ENCODE measurements around the gene WNK3. TPM values are rescaled to one million over a fixed set of nuclear protein-coding genes. Genes with fewer than 3 reads are reported as not detected.

The WNK3 gene
- polyA plus RNA-seq, 1 donor (not counting 4 experiments of a cell fraction or from before 2014, with no cell fraction given) = 0.26 TPM

DNA sequence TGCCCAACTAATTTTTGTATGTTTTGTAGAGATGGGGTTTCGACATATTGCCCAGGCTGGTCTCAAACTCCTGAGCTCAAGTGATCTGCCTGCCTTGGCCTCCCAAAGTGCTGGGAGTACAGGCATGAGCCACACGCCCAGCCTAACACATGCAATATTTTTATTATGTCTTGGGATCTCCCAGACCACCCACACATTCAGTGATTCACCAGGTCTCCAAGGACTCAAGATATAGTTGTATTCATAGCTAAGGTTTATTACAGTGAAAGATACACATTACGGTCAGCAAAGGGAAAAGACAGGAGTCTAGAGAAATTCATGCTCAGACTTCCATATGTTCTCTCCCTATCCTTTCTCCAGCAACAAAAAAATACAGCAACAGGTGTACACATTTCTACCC is 149.3 kb downstream of the WNK3 start:
- H3K9me3 ChIP-seq (ENCODE audit: control insufficient read depth, low read depth, low read length) = no peaks in the 10 kb centered on the region
- H3K4me3 ChIP-seq (ENCODE audit: control insufficient read depth in 2 of 3, extremely low read depth in 1 of 3, insufficient read depth in 2 of 3, low read depth in 1 of 3, low read length in 3 of 3) = no peak overlapping the region
- no peak overlapping the region for H3K9ac ChIP-seq (ENCODE audit: control insufficient read depth, extremely low read depth, insufficient read depth, low read length)
- H3K79me2 ChIP-seq (ENCODE audit: control insufficient read depth, insufficient read depth, low read length) = no peaks in the 10 kb centered on the region
- dilution Hi-C loops (cut with MboI; ENCODE audit: extremely low pct_ligation_motif_present, low sequenced_read_pairs) = no loop called here
- TF ChIP-seq, protein P1, sequence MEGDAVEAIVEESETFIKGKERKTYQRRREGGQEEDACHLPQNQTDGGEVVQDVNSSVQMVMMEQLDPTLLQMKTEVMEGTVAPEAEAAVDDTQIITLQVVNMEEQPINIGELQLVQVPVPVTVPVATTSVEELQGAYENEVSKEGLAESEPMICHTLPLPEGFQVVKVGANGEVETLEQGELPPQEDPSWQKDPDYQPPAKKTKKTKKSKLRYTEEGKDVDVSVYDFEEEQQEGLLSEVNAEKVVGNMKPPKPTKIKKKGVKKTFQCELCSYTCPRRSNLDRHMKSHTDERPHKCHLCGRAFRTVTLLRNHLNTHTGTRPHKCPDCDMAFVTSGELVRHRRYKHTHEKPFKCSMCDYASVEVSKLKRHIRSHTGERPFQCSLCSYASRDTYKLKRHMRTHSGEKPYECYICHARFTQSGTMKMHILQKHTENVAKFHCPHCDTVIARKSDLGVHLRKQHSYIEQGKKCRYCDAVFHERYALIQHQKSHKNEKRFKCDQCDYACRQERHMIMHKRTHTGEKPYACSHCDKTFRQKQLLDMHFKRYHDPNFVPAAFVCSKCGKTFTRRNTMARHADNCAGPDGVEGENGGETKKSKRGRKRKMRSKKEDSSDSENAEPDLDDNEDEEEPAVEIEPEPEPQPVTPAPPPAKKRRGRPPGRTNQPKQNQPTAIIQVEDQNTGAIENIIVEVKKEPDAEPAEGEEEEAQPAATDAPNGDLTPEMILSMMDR (optimal IDR thresholded peaks at IDR 0.05 in 1 of 3, IDR thresholded peaks at IDR 0.05 in 1 of 3, conservative IDR thresholded peaks at IDR 0.05 in 1 of 3; ENCODE audit: extremely low read depth in 1 of 3, insufficient read depth in 2 of 3, low read length in 3 of 3) = no peak
- no peak for TF ChIP-seq EZH2 (IDR thresholded peaks at IDR 0.05; ENCODE audit: low read length)
- no peak overlapping the region for H2AFZ ChIP-seq (ENCODE audit: control insufficient read depth, low read length)
- no peak for DNase-seq (ENCODE audit: low read depth, low spot score)
- no peaks in the 10 kb centered on the region for H3K4me1 ChIP-seq (ENCODE audit: control insufficient read depth, extremely low read depth, insufficient read depth, low read length)
- H3K9me1 ChIP-seq (ENCODE audit: control insufficient read depth, extremely low read depth, insufficient read depth, low read length) = no peaks in the 10 kb centered on the region
- no peaks in the 10 kb centered on the region for H3K27me3 ChIP-seq (ENCODE audit: control insufficient read depth, extremely low read depth, insufficient read depth, low read length)
- no peaks in the 10 kb centered on the region for H4K20me1 ChIP-seq (ENCODE audit: control insufficient read depth, extremely low read depth, insufficient read depth, low read length)
- no peak overlapping the region for H3K4me2 ChIP-seq (ENCODE audit: control insufficient read depth, extremely low read depth, insufficient read depth, low read depth, low read length)
- H3K27ac ChIP-seq (ENCODE audit: control insufficient read depth, insufficient read depth, low read length) = no peak overlapping the region
- H3K36me3 ChIP-seq (ENCODE audit: control insufficient read depth in 2 of 2, extremely low read depth in 1 of 2, insufficient read depth in 2 of 2, low read length in 2 of 2) = no peaks in the 10 kb centered on the region
- FAIRE-seq = no peak

DNA sequence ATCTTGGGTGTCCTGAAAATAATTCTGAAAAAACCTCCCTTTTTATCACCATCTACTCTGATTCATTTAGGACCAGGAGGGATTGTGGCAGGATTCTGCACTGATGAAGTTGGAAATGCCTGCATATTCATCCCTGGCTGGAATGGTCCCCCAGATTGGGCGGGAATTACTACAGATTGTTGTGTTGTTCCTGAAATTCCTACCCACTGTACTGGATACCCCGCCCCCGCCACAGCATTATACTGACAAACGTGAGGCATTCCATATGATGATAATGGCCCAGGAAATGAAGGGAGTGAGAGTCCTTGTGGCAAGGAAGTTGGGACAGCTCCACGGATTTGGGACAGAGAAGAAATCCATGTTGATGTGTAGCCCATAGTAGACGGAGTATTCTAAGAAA is 159.6 kb downstream of the WNK3 start:
- FAIRE-seq (no peak), DNase-seq (ENCODE audit: low read depth, low spot score) (no peak)
- Histone ChIP-seq H2AFZ (ENCODE audit: control insufficient read depth, low read length) (no peak overlapping the region), H3K4me3 (ENCODE audit: control insufficient read depth in 2 of 3, extremely low read depth in 1 of 3, insufficient read depth in 2 of 3, low read depth in 1 of 3, low read length in 3 of 3) (no peak overlapping the region), H3K27ac (ENCODE audit: control insufficient read depth, insufficient read depth, low read length) (no peak overlapping the region), H3K79me2 (ENCODE audit: control insufficient read depth, insufficient read depth, low read length) (no peaks in the 10 kb centered on the region), H3K36me3 (ENCODE audit: control insufficient read depth in 2 of 2, extremely low read depth in 1 of 2, insufficient read depth in 2 of 2, low read length in 2 of 2) (no peaks in the 10 kb centered on the region), H3K9ac (ENCODE audit: control insufficient read depth, extremely low read depth, insufficient read depth, low read length) (no peak overlapping the region), H3K4me2 (ENCODE audit: control insufficient read depth, extremely low read depth, insufficient read depth, low read depth, low read length) (no peak overlapping the region), H3K9me3 (ENCODE audit: control insufficient read depth, low read depth, low read length) (no peaks in the 10 kb centered on the region), H3K27me3 (ENCODE audit: control insufficient read depth, extremely low read depth, insufficient read depth, low read length) (no peaks in the 10 kb centered on the region), H3K4me1 (ENCODE audit: control insufficient read depth, extremely low read depth, insufficient read depth, low read length) (no peaks in the 10 kb centered on the region), H4K20me1 (ENCODE audit: control insufficient read depth, extremely low read depth, insufficient read depth, low read length) (no peaks in the 10 kb centered on the region), H3K9me1 (ENCODE audit: control insufficient read depth, extremely low read depth, insufficient read depth, low read length) (no peaks in the 10 kb centered on the region)
- dilution Hi-C loops (cut with MboI; ENCODE audit: extremely low pct_ligation_motif_present, low sequenced_read_pairs) = no loop called here
- TF ChIP-seq EZH2 (IDR thresholded peaks at IDR 0.05; ENCODE audit: low read length) = no peak
- TF ChIP-seq, protein P1 (optimal IDR thresholded peaks at IDR 0.05 in 1 of 3, IDR thresholded peaks at IDR 0.05 in 1 of 3, conservative IDR thresholded peaks at IDR 0.05 in 1 of 3; ENCODE audit: extremely low read depth in 1 of 3, insufficient read depth in 2 of 3, low read length in 3 of 3) = no peak
